ENCODE data around the gene UGT2B7. TPM values are rescaled to one million over a fixed set of nuclear protein-coding genes. Genes with fewer than 3 reads are reported as not detected.

The UGT2B7 gene
- total and polyA plus RNA-seq, 2 of the 13 experiments (the other 11 are each of a cell fraction or from before 2014, with no cell fraction given), result 26.8 to 41.8 TPM

- WGBS (ENCODE audit: low lambda C conversion rate), result 97% methylated on average over 1 of the region's 1 CpG
- intact Hi-C loops (cut with micrococcal nuclease; ENCODE audit: unreplicated experiment) (no loop called here), in situ Hi-C loops (cut with HindIII; ENCODE audit: extremely low pct_ligation_motif_present, low pct_unique_long_range_greater_than_20kb) (no loop called here)
- Histone ChIP-seq H3K4me2 (ENCODE audit: low read depth, low read length) (no peak overlapping the region), H4K20me1 (ENCODE audit: insufficient read depth, low read length) (no peaks in the 10 kb centered on the region), H3K4me3 (replicated peaks in 1 of 3; ENCODE audit: insufficient read depth in 1 of 3, low read depth in 2 of 3, low read length in 3 of 3) (no peak overlapping the region), H3K4me1 (ENCODE audit: insufficient read depth, low read length) (peaks cover 44% of the 10 kb centered on the region), H3K9ac (ENCODE audit: insufficient read depth, low read depth, low read length) (no peak overlapping the region), H2AFZ (ENCODE audit: low read length) (no peak overlapping the region), H3K9me3 (ENCODE audit: low read length) (no peaks in the 10 kb centered on the region), H3K36me3 (replicated peaks in 1 of 2; ENCODE audit: control insufficient read depth in 1 of 2, insufficient read depth in 2 of 2, low read length in 2 of 2) (no peaks in the 10 kb centered on the region), H3K27ac (ENCODE audit: extremely low read length, insufficient read depth, low read length) (no peak overlapping the region), H3K27me3 (ENCODE audit: control insufficient read depth in 1 of 2, insufficient read depth in 2 of 2, low read length in 2 of 2) (no peaks in the 10 kb centered on the region), H3K79me2 (ENCODE audit: insufficient read depth, low read length) (peaks cover 16% of the 10 kb centered on the region)
- CTCF ChIA-PET (ENCODE audit: low intra/inter-chr PET ratio, low total read pairs), result no interaction called here
- no TSS peak for BruUV-seq (replicated peaks)
- POLR2A ChIA-PET, result no interaction called here
- ATAC-seq, result no peak
- no peak for DNase-seq (ENCODE audit: low spot score)
- no peak for FAIRE-seq
- TF ChIP-seq ZNF367 (CRISPR knock-in tag; IDR thresholded peaks at IDR 0.05; ENCODE audit: borderline replicate concordance), result no peak
- no peak for TF ChIP-seq CHCHD3 (CRISPR knock-in tag; IDR thresholded peaks at IDR 0.05)
- no peak for TF ChIP-seq SAFB2 (CRISPR knock-in tag; IDR thresholded peaks at IDR 0.05; ENCODE audit: borderline replicate concordance, low read depth)
- no peak for TF ChIP-seq FOXM1 (CRISPR knock-in tag; IDR thresholded peaks at IDR 0.05)
- no peak for TF ChIP-seq FOXK2 (IDR thresholded peaks at IDR 0.05)
- TF ChIP-seq SNAPC2 (CRISPR knock-in tag; IDR thresholded peaks at IDR 0.05), result no peak
- no peak for TF ChIP-seq PHF20 (CRISPR knock-in tag; IDR thresholded peaks at IDR 0.05)
- no peak for TF ChIP-seq ZFP90 (CRISPR knock-in tag; IDR thresholded peaks at IDR 0.05; ENCODE audit: borderline replicate concordance)
- TF ChIP-seq FOXJ3 (CRISPR knock-in tag; IDR thresholded peaks at IDR 0.05; ENCODE audit: borderline replicate concordance), result no peak
- no peak for TF ChIP-seq KDM6A (CRISPR knock-in tag; IDR thresholded peaks at IDR 0.05; ENCODE audit: low read depth)
- TF ChIP-seq IKZF1 (IDR thresholded peaks at IDR 0.05), result no peak
- no peak for TF ChIP-seq TGIF2 (CRISPR knock-in tag; IDR thresholded peaks at IDR 0.05)
- TF ChIP-seq ZNF609 (CRISPR knock-in tag; IDR thresholded peaks at IDR 0.05; ENCODE audit: borderline replicate concordance), result no peak
Observed at GRCh38 chr4:69092190-69092589, 4.1 kb upstream of the UGT2B7 start.
